Endodermal cell (in vitro differentiated cells): ENCODE data around the gene CHST14. TPM values are rescaled to one million over a fixed set of nuclear protein-coding genes. Genes with fewer than 3 reads are reported as not detected.

Source experiments
- DNase-seq: peaks from one replicate; pipeline ENCODE4 v3.0.0-alpha.2; 2017
- H3K27ac ChIP-seq: 2 replicates; pipeline ENCODE4 v1.5.1; 2013; ENCODE audit warnings: mild to moderate bottlenecking, low read depth, low read length, moderate library complexity
- H3K27me3 ChIP-seq: 2 replicates; pipeline ENCODE4 v1.6.1; 2013; ENCODE audit warnings: mild to moderate bottlenecking, low read length, moderate library complexity; ENCODE audit not compliant: insufficient read depth, control insufficient read depth, poor library complexity, severe bottlenecking
- H3K36me3 ChIP-seq: 2 replicates; pipeline ENCODE4 v1.7.0; 2013; ENCODE audit warnings: mild to moderate bottlenecking, low read length, moderate library complexity; ENCODE audit not compliant: control insufficient read depth, insufficient read depth
- H3K4me1 ChIP-seq: one replicate; pipeline ENCODE4 v1.7.0; 2013; ENCODE audit warnings: low read length; ENCODE audit not compliant: control insufficient read depth, insufficient read depth
- H3K4me3 ChIP-seq: 2 replicates; pipeline ENCODE4 v1.5.1; 2013; ENCODE audit warnings: mild to moderate bottlenecking, low read length, moderate library complexity
- H3K9ac ChIP-seq: 2 replicates; pipeline ENCODE4 v1.6.1; 2013; ENCODE audit warnings: mild to moderate bottlenecking, low read length, moderate library complexity; ENCODE audit not compliant: poor library complexity, severe bottlenecking; ENCODE audit errors: extremely low read depth
- H3K9me3 ChIP-seq: 2 replicates; pipeline ENCODE4 v1.6.1; 2013; ENCODE audit warnings: mild to moderate bottlenecking, low read length, moderate library complexity; ENCODE audit not compliant: control insufficient read depth
- H3K27ac Mint-ChIP-seq: 2 replicates; pipeline ENCODE4 v1.8.0; 2020; ENCODE audit warnings: mixed read lengths
- H3K27me3 Mint-ChIP-seq: 2 replicates; pipeline ENCODE4 v1.8.0; 2021; ENCODE audit warnings: mild to moderate bottlenecking, mixed read lengths; ENCODE audit not compliant: insufficient read depth
- H3K36me3 Mint-ChIP-seq: 2 replicates; pipeline ENCODE4 v1.8.0; 2020; ENCODE audit warnings: low read depth, mixed read lengths
- H3K4me1 Mint-ChIP-seq: 2 replicates; pipeline ENCODE4 v1.8.0; 2020; ENCODE audit warnings: mixed read lengths
- H3K4me3 Mint-ChIP-seq: 2 replicates; pipeline ENCODE4 v1.8.0; 2020; ENCODE audit warnings: mild to moderate bottlenecking, moderate library complexity, mixed read lengths
- H3K9me3 Mint-ChIP-seq: 2 replicates; pipeline ENCODE4 v1.8.0; 2020; ENCODE audit warnings: mild to moderate bottlenecking, mixed read lengths
- CTCF ChIP-seq: fragments of 200-600 bp; sonication (generic); conservative IDR thresholded peaks from 2 replicates; pipeline ENCODE4 v1.5.0; 2021; ENCODE audit warnings: antibody characterized with exemption, mild to moderate bottlenecking
- WGBS, 2 experiments: methylation state at CpG; one replicate each; pipeline versions ENCODE4 v1.1.5 to v1.1.7; 2013; ENCODE audit warnings: missing lambda C conversion rate in 2 of 2, mixed read lengths in 1 of 2; ENCODE audit not compliant: insufficient coverage in 1 of 2, insufficient read length in 1 of 2; 5-methylcytosine and 5-hydroxymethylcytosine counted together
- total RNA-seq, 2 donors: library from RNA; stranded (reverse); fragmentation: NEBNext Ultra II Directional in 1 of 2; extraction: Animal tissue kit (Norgen Biotek cat#: 25700) in 1 of 2; gene quantifications; 2 replicates in 1 of 2; 3 replicates in 1 of 2; pipeline ENCODE4 v1.2.1, GENCODE V29; 2021

The CHST14 gene
- total RNA-seq, 2 donors from 2014 or later = 33.7 to 43.0 TPM

GRCh38 chr15:40506964-40507571, 36.3 kb downstream of the CHST14 start:
- H3K9me3 ChIP-seq = no peaks in the 10 kb centered on the region
- peak; percentile 94 for DNase-seq
- peaks cover 44% of the 10 kb centered on the region for H3K27me3 ChIP-seq
- Mint-ChIP-seq H3K4me3 (peak overlapping the region; percentile 23), H3K27me3 (peaks cover 58% of the 10 kb centered on the region), H3K27ac (no peak overlapping the region), H3K9me3 (no peaks in the 10 kb centered on the region), H3K36me3 (no peaks in the 10 kb centered on the region), H3K4me1 (peaks cover 9% of the 10 kb centered on the region)
- H3K36me3 ChIP-seq = no peaks in the 10 kb centered on the region
- no peak overlapping the region for H3K27ac ChIP-seq
- peak; percentile 89 for TF ChIP-seq CTCF
- no peak overlapping the region for H3K9ac ChIP-seq
- 8 to 12% methylated on average over 5 to 30 of the region's 30 CpGs for WGBS, 2 experiments
- no peak overlapping the region for H3K4me3 ChIP-seq
- H3K4me1 ChIP-seq = no peaks in the 10 kb centered on the region

- Histone ChIP-seq H3K9me3 (no peaks in the 10 kb centered on the region), H3K36me3 (no peaks in the 10 kb centered on the region), H3K9ac (no peak overlapping the region), H3K4me1 (no peaks in the 10 kb centered on the region), H3K27me3 (peaks cover 52% of the 10 kb centered on the region), H3K4me3 (no peak overlapping the region), H3K27ac (no peak overlapping the region)
- H3K27me3 Mint-ChIP-seq = peaks cover 66% of the 10 kb centered on the region
- no peaks in the 10 kb centered on the region for H3K9me3 Mint-ChIP-seq
- WGBS, 2 experiments = 57 to 77% methylated on average over 1 of the region's 1 CpG
- H3K4me1 Mint-ChIP-seq = peaks cover 11% of the 10 kb centered on the region
- no peak for DNase-seq
- no peak overlapping the region for H3K27ac Mint-ChIP-seq
- H3K4me3 Mint-ChIP-seq = no peak overlapping the region
- H3K36me3 Mint-ChIP-seq = no peaks in the 10 kb centered on the region
- TF ChIP-seq CTCF = no peak
Observed at GRCh38 chr15:40508216-40508615, 37.4 kb downstream of the CHST14 start.

- Histone ChIP-seq H3K36me3 (no peaks in the 10 kb centered on the region), H3K27ac (no peak overlapping the region), H3K9ac (no peak overlapping the region), H3K9me3 (no peaks in the 10 kb centered on the region), H3K27me3 (peaks cover 50% of the 10 kb centered on the region), H3K4me1 (no peaks in the 10 kb centered on the region), H3K4me3 (no peak overlapping the region)
- Mint-ChIP-seq H3K36me3 (no peaks in the 10 kb centered on the region), H3K27ac (no peak overlapping the region), H3K4me3 (no peak overlapping the region), H3K27me3 (peaks cover 72% of the 10 kb centered on the region), H3K4me1 (peaks cover 11% of the 10 kb centered on the region), H3K9me3 (no peaks in the 10 kb centered on the region)
- WGBS, 2 experiments = 95 to 100% methylated on average over 1 to 2 of the region's 2 CpGs
- peak; percentile 30 for DNase-seq
- TF ChIP-seq CTCF = no peak
Observed at GRCh38 chr15:40510201-40510600, 39.4 kb downstream of the CHST14 start.
